HEK293T (cell line): ENCODE measurements around the gene SPSB1.

Source experiments
- CTCF ChIA-PET: fragments of 350-600 bp; formaldehyde crosslinking; extraction: SDS; loops from one replicate; lab custom pipeline; 2021; ENCODE audit warnings: antibody characterized with exemption, inconsistent platforms; lab: Yijun Ruan, JAX
- POLR2A ChIA-PET: fragments of 350-600 bp; formaldehyde crosslinking; extraction: SDS; loops from one replicate; lab custom pipeline; 2020; ENCODE audit warnings: antibody characterized with exemption, inconsistent platforms; lab: Yijun Ruan, JAX
- DNase-seq: peaks from one replicate; pipeline ENCODE4 v3.0.0; 2012; ENCODE audit warnings: mixed read lengths; ENCODE audit errors: extremely low spot score
- ARNT ChIP-seq: fragments of 450-650 bp; IDR thresholded peaks from 2 replicates; pipeline ENCODE4 v1.6.1; 2017; ENCODE audit warnings: mild to moderate bottlenecking
- BHLHE40 ChIP-seq: fragments of 450-650 bp; IDR thresholded peaks from 2 replicates; pipeline ENCODE4 v1.6.1; 2016; ENCODE audit warnings: mild to moderate bottlenecking, moderate library complexity, borderline replicate concordance
- CTBP1 ChIP-seq: fragments of 450-650 bp; IDR thresholded peaks from 2 replicates; pipeline ENCODE4 v1.6.1; 2016; ENCODE audit warnings: borderline replicate concordance
- ELF4 ChIP-seq: fragments of 450-650 bp; IDR thresholded peaks from 2 replicates; pipeline ENCODE4 v1.6.1; 2017; ENCODE audit warnings: antibody characterized with exemption
- FOXA1 ChIP-seq: fragments of 450-650 bp; IDR thresholded peaks from 2 replicates; pipeline ENCODE4 v1.6.1; 2016; ENCODE audit warnings: mild to moderate bottlenecking
- FOXK2 ChIP-seq: fragments of 450-650 bp; IDR thresholded peaks from 2 replicates; pipeline ENCODE4 v1.6.1; 2016; ENCODE audit warnings: mild to moderate bottlenecking
- FOXM1 ChIP-seq: fragments of 450-650 bp; IDR thresholded peaks from 2 replicates; pipeline ENCODE4 v1.6.1; 2017; ENCODE audit warnings: mild to moderate bottlenecking, borderline replicate concordance
- HDGF ChIP-seq: fragments of 450-650 bp; IDR thresholded peaks from 2 replicates; pipeline ENCODE4 v1.6.1; 2017; ENCODE audit warnings: antibody characterized with exemption, borderline replicate concordance
- L3MBTL2 ChIP-seq: fragments of 450-650 bp; conservative IDR thresholded peaks from 2 replicates; pipeline ENCODE4 v1.6.1; 2016; ENCODE audit warnings: mild to moderate bottlenecking
- LEF1 ChIP-seq: fragments of 450-650 bp; IDR thresholded peaks from 2 replicates; pipeline ENCODE4 v1.6.1; 2017; ENCODE audit warnings: mild to moderate bottlenecking, borderline replicate concordance
- NFRKB ChIP-seq: fragments of 450-650 bp; IDR thresholded peaks from 2 replicates; pipeline ENCODE4 v1.6.1; 2016; ENCODE audit warnings: mild to moderate bottlenecking, moderate library complexity
- SP1 ChIP-seq: fragments of 450-650 bp; IDR thresholded peaks from 2 replicates; pipeline ENCODE4 v1.6.1; 2017
- SUZ12 ChIP-seq: fragments of 450-650 bp; IDR thresholded peaks from 2 replicates; pipeline ENCODE4 v1.6.1; 2016; ENCODE audit warnings: mild to moderate bottlenecking
- TARDBP ChIP-seq: fragments of 450-650 bp; IDR thresholded peaks from 2 replicates; pipeline ENCODE4 v1.6.1; 2016
- ZNF384 ChIP-seq: fragments of 450-650 bp; IDR thresholded peaks from 2 replicates; pipeline ENCODE4 v1.6.1; 2016
- TF ChIP-seq, protein P1 (sequence below): fragments of 450-650 bp; IDR thresholded peaks from 2 replicates; pipeline ENCODE4 v1.6.1; 2016

SPSB1 gene

DNA sequence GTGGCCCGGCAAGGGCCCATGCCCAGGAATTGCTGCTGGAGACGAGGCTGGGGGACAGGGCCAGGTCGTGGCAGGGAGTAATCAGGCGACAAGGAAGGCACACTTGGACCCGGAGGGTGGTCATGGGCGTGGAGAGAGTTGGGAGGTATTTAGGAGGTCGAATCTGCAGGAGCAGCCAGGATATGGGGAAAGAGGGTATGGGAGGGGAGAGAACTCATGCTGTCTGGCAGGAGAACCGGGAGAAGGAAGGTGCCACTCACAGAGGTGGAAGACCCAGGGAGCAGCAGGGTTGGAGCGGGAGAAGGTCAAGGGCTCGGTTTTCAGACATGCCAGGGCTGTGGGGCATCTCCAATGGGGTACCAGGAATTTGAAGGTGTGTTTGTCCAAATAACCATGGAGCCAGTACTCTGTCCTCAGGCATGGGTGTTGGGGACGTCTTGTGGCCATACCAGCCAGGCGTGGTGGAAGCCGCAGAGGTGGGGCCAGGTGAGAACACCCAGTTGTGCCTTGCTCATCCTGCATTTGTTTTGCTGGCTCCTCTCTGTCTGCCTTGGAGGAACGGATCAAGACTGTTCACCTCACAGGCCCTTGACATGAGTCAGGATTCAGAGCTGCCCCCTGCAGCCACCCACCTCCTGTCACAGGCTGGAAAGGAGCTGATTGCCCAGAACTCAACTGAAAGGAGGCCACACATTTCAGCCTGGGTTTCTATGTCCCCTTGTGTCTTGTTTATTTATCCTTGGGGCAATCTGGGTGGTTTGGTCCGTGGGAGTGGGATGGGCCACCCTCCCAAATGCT, 111.6 kb downstream of the SPSB1 start:
- ChIA-PET CTCF (no interaction called here), POLR2A (interaction anchor here (1.4 kb wide), 1 partner anchor 21 kb away, joined by 4 read pairs; no protein-coding TSS in a partner anchor)
- DNase-seq: no peak
- TF ChIP-seq L3MBTL2 (no peak), NFRKB (no peak), ZNF384 (no peak), FOXK2 (no peak), HDGF (no peak), SUZ12 (no peak), ARNT (no peak), ELF4 (no peak), FOXA1 (no peak), LEF1 (no peak), BHLHE40 (no peak), TARDBP (no peak)

DNA sequence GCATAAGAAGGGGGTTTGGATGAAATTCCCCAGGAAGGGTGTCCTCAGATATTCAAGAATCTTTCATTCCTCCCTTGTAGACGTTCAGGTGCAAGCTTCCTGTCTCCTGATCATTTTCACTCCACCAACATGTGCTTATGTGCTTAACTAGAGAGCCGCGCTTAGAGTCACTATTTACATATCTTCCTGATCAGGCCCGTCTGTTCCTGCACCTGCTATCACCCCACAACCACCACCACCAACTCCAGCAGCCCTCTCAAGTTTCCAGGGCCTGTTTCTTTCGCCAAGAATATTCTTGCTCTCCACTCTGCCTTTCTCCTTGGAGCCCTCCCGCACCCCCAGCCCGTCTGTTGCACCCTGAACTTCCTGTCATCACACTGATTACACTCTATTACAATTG, 113.4 kb downstream of the SPSB1 start:
- ChIA-PET CTCF (no interaction called here), POLR2A (interaction anchor here (1.4 kb wide), 1 partner anchor 19 kb away, joined by 4 read pairs; no protein-coding TSS in a partner anchor)
- TF ChIP-seq, protein P1, sequence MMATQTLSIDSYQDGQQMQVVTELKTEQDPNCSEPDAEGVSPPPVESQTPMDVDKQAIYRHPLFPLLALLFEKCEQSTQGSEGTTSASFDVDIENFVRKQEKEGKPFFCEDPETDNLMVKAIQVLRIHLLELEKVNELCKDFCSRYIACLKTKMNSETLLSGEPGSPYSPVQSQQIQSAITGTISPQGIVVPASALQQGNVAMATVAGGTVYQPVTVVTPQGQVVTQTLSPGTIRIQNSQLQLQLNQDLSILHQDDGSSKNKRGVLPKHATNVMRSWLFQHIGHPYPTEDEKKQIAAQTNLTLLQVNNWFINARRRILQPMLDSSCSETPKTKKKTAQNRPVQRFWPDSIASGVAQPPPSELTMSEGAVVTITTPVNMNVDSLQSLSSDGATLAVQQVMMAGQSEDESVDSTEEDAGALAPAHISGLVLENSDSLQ: no peak
- no peak for TF ChIP-seq HDGF
- TF ChIP-seq NFRKB: no peak
- no peak for TF ChIP-seq SUZ12
- no peak for TF ChIP-seq BHLHE40
- no peak for TF ChIP-seq SP1
- no peak for TF ChIP-seq TARDBP
- no peak for TF ChIP-seq ELF4
- TF ChIP-seq CTBP1: no peak
- no peak for TF ChIP-seq LEF1
- no peak for TF ChIP-seq ZNF384
- TF ChIP-seq FOXA1: no peak
- no peak for TF ChIP-seq FOXK2
- TF ChIP-seq FOXM1: no peak
- TF ChIP-seq ARNT: no peak
- DNase-seq: no peak

DNA sequence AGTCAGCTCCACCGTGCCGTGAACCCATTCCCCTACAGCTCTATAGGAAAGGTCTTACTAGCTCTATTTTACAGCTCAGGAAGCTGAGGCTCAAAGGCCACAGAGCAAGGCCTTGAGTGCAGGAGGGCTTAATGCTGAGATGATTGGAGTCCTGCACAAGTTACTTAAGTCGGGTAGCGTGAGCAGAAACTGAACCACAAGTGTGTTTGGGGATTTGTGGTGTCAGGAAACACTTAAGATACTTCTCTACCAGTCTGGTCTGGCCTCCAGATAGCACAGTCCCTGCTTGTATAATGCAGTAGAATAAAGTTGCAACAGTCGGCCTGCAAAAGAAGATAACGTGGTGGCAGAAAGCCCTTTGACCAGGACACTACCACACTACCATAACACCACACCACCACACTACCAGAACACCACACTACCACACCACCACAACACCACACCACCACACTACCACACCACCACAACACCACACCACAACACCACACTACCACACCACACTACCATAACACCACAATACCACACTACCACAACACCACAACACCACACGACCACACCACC, 118.1 kb downstream of the SPSB1 start:
- ChIA-PET CTCF (no interaction called here), POLR2A (interaction anchor here (1.7 kb wide), 1 partner anchor 18 kb away, joined by 4 read pairs; no protein-coding TSS in a partner anchor)
- TF ChIP-seq L3MBTL2: no peak
- no peak for TF ChIP-seq FOXA1
- TF ChIP-seq CTBP1: no peak
- no peak for TF ChIP-seq SP1
- no peak for TF ChIP-seq ZNF384
- no peak for TF ChIP-seq FOXM1
- TF ChIP-seq, protein P1: no peak
- no peak for TF ChIP-seq TARDBP
- no peak for TF ChIP-seq SUZ12
- no peak for TF ChIP-seq ARNT
- TF ChIP-seq BHLHE40: no peak
- TF ChIP-seq NFRKB: no peak
- TF ChIP-seq HDGF: no peak
- TF ChIP-seq FOXK2: no peak

DNA sequence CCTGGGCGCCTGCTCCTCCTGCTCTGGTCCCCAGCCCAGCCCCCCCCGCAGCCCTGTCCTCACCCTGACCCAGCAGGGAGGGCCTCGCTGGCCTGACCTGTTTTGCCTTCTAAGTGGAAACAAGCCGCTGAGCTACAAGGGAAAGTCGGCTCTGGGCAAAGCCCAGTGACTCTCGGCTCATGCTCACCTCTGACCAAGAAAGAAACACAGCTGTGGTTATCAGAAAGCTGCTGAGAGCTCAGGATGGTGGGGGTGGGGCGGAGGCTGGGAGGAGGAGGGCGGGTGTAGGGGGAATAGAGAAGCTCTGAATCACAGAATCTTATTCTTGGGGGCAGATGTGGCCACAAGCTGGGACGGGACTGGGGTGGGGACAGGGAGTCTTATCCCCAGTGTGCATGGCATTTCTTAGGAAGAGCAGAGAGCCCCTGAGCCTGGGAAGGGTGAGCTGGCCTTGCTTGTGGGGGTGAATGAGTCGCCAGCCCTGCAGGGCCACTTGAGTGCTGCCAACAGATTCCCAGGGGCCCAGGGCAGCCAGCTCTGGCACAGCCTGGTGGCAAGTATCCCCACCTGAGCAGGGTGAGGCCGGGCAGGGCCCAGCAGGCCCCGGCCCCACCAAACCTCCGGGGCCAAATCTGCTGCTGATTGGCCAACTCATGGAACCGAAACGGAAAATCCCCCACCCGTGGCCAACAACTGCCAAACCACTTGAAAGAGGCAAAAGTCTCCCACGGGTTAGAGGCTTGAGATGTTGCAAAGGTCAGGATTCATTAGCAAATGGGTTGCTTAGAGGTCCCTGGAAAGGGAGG, 120.6 kb downstream of the SPSB1 start:
- ChIA-PET CTCF (no interaction called here), POLR2A (interaction anchor here (1.8 kb wide), 1 partner anchor 16 kb away, joined by 9 read pairs; no protein-coding TSS in a partner anchor)
- DNase-seq: no peak
- TF ChIP-seq FOXM1: no peak
- TF ChIP-seq HDGF: no peak
- no peak for TF ChIP-seq SP1
- TF ChIP-seq BHLHE40: no peak
- TF ChIP-seq ZNF384: no peak
- no peak for TF ChIP-seq SUZ12
- no peak for TF ChIP-seq ARNT
- TF ChIP-seq LEF1: no peak
- TF ChIP-seq NFRKB: no peak
- TF ChIP-seq FOXA1: no peak
- no peak for TF ChIP-seq FOXK2

More for the DNA sequence above, 118.1 kb downstream of the SPSB1 start:
- no peak for DNase-seq

DNA sequence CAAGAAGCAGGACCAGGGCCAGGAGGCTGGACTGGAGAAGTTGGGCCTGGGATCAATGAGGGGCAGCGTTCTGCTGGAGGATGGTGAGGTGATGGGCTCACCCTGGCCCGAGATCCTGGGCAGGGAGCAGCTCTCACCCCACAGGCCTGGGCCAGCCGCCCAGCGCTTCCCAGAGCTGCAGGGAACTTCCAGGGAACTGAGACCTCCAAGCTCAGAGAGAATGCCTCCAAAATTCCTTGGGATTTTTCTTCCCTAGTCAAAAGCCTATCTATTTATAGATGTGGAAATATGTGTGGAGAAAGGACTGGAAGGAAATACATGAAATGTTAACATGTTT, 121.2 kb downstream of the SPSB1 start:
- TF ChIP-seq SP1: no peak
- TF ChIP-seq NFRKB: no peak
- no peak for TF ChIP-seq SUZ12
- CTCF ChIA-PET: no interaction called here
- POLR2A ChIA-PET: interaction anchor here (1.8 kb wide), 1 partner anchor 15 kb away, joined by 9 read pairs; no protein-coding TSS in a partner anchor
- DNase-seq: no peak

DNA sequence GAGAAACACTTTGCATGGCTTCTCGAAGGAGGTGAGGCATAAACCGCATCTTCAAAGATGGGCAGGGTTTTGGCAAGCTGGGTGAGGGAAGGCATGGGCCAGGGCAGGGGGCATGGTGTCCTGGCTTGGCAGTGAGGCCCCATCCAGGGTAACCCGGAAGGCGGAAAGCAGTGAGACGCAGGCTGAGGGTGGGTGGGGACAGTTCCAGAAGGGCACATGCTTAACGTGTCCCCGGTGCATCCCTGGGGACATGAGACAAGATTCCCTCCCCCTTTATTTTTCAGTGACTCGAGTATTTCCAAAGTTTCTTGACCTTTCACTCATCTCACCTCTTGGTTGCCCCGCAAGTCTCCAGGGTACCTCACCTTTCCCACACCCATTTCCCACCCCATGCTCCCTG, 123.8 kb downstream of the SPSB1 start:
- ChIA-PET POLR2A (no interaction called here), CTCF (no interaction called here)
- no peak for TF ChIP-seq TARDBP
- no peak for TF ChIP-seq L3MBTL2
- TF ChIP-seq ARNT: no peak
- no peak for TF ChIP-seq FOXA1
- TF ChIP-seq SUZ12: no peak
- TF ChIP-seq HDGF: no peak
- no peak for TF ChIP-seq BHLHE40
- TF ChIP-seq FOXM1: no peak
- TF ChIP-seq NFRKB: no peak
- DNase-seq: no peak
